LNCAP (cell line): Measurements from ENCODE around the gene KRTAP10-10.

Experiments used
- TF ChIP-seq, protein P1 (sequence below): fragments of 450-650 bp; IDR thresholded peaks from 2 replicates; pipeline ENCODE4 v1.5.1; 2017; ENCODE audit warnings: mild to moderate bottlenecking

Gene KRTAP10-10

DNA sequence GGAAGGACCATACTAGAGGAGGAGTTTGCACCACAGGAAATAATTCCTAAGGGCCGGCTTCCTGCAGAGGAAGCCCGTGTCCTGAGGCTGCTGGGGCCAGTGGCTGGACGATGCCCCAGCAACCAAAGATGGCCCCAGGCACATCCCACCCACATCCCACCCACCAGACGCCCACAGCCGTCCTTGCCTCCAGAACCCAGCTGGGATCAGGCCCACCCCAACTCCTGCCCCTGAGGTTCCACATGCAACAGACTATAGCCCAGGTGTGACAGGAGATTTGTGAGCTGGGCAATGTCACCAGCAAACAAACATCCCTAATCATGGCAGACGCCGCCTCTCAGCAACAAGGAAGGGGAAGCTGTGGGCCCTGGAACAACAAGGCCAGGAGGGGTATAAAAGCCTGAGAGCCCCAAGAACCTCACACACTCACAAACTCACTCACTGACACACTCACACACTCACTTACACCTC lies 10.4 kb upstream of the KRTAP10-10 start, which contains the start of gene KRTAP10-9:
Gene KRTAP10-9 (plus strand): TSS at position 421 of the 471 bp plus-strand sequence. CDS start 79 bp downstream, outside the sequence.
- TF ChIP-seq, protein P1, sequence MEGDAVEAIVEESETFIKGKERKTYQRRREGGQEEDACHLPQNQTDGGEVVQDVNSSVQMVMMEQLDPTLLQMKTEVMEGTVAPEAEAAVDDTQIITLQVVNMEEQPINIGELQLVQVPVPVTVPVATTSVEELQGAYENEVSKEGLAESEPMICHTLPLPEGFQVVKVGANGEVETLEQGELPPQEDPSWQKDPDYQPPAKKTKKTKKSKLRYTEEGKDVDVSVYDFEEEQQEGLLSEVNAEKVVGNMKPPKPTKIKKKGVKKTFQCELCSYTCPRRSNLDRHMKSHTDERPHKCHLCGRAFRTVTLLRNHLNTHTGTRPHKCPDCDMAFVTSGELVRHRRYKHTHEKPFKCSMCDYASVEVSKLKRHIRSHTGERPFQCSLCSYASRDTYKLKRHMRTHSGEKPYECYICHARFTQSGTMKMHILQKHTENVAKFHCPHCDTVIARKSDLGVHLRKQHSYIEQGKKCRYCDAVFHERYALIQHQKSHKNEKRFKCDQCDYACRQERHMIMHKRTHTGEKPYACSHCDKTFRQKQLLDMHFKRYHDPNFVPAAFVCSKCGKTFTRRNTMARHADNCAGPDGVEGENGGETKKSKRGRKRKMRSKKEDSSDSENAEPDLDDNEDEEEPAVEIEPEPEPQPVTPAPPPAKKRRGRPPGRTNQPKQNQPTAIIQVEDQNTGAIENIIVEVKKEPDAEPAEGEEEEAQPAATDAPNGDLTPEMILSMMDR = no peak

DNA sequence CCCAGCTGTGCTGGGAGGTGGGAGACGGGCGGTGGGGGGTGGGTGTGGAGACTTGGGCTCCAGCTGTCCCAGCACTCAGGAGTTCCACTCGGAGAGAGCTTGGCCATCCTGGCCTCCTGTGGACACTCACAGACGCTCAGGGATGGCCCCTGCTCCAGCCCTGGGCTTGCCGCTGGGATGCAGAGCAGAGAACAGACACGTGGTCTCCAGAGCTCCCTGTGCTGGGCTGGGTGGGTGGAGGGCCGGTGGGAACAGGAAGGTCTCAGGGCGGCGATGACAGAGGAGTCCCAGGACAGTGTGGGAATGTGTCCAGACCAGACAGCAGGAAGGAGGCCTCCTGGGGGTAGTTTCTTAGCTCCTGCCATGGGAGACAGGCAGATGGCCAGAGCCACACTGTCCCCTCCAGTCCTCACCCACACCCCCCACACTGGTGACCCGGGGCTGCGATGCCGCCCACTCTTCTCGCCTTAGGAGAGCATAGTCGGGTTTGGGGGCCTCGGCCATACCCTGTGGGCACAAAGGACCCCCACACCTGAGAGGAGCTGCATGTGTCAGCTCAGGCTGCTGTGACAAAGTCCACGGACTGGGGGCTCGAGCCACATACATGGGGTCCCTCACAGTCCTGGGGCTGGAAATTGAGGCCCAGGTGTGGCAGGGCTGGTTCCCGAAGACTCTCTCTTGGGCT lies 8.3 kb upstream of the KRTAP10-10 start:
- TF ChIP-seq, protein P1 = no peak

DNA sequence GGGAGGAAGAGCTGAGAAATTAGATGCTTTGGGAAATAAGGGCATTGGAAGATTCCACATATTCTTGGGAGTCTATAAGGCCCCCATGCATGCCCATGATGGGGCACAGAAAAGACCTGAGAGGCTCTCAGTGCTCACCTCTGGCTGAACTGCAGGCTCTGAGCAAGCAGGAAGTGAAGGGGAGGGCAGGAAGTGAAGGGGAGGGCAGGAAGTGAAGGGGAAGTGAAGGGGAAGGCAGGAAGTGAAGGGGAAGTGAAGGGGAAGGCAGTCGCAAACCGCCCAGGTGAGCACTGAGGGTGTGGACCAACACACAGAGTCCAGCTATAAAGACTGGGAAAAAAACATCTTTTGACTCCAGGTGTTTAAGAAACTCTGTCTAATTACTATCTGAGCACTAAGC lies 6.7 kb upstream of the KRTAP10-10 start:
- TF ChIP-seq, protein P1 = no peak

DNA sequence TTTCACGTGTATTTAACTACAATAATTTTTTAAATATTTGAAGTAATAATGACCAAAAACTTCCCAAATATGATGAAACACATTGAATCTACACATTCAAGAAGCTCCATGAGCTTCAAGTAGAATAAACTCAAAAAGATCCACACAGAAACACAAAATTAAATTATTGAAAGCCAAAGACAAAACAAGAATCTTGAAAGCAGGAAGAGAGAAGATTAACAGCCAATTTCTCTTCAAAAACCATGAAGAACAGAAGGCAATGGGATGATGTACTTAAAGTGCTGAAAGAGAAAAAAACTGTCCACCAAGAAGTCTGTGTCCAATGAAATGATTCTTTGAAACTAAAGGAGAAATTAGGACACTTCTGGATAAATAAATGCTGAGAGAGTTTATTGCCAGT lies 5.1 kb upstream of the KRTAP10-10 start:
- TF ChIP-seq, protein P1 = no peak

DNA sequence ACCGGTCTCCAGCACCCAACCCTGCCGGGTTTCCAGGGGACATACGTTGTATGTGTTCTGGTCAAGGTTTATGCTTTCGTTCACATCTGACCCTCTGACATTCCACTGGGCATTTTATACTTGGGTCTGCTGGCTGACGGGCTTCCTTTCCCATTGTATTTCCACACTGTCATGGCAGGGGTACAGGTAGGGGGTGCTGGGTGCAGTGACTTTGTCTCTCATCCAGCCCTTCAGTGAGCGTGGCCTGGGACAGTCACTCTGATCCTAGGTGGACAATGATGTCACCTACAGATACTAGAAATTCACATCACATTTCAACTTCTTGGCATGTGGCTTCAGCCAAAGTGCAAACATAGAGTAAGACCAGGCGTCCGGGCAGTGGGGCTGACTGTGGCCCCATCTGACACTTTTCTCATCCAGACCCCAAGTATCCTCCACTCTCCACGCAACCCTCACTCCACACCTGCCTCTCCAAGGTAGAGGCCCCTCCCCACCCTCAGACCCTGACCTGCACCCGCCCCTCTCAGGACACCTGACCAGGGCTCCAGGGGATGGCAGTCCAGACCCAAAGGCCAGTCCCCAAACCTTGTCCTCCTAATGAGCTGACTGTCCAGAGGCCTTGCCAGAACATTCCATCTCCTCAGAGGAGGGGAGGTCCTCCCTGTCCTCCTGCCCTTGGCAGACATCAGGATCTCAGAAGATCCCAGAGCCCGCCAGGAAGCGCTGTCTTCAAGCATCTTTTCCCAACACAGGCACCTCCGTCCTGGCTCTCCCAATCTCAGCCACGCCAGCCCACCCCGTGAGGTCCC lies 743 bp upstream of the KRTAP10-10 start:
- TF ChIP-seq, protein P1 = no peak

DNA sequence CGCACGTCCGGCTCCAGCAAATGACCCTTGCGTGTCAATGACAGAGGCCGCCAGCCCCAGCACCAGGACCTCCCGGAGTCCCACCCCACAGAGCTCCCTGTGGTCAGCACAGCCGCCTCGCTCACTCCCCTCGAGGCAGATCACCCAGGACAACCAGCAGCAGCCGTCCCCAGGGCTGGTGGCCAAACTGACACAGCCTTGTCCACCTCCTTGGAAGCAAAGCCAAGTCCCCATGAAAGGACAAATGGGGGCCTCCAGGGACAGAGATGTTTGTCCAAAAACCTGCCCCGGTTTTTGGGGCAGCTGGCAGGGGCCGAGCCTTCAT lies 2.1 kb downstream of the KRTAP10-10 start:
- TF ChIP-seq, protein P1 = no peak

DNA sequence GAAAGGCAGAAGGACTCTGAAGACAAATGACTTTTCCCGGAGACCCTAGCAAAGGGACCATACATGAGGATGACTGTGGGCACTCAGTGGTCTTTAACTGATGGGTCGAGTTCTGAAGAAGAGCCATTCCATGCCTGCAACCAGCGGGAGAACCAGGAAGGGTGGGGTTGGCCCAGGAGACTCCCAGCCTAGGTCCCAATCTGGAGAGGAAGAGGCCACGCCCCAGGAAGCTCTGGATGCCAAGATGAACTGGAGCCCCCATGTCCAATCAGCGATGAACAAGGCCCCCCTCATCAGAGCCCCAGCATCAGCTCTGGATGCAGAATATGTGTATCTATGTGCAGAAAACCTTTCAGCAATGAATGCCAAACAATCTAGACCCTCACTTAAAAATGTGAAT lies 3.6 kb downstream of the KRTAP10-10 start:
- TF ChIP-seq, protein P1 = no peak
